ENCODE results near the gene TMEM222. TPM values are rescaled to one million over a fixed set of nuclear protein-coding genes. Genes with fewer than 3 reads are reported as not detected.
"Not testable (repeated sequence)": the region's sequence is repeated elsewhere in the genome, so short reads cannot be mapped to it uniquely, and the experiment has no call there.

TMEM222 gene
- total RNA-seq, 1 experiment from 2014 or later, result 30.6 TPM

GRCh38 chr1:27380224-27380623, 58.3 kb downstream of the TMEM222 start:
- DNase-seq (ENCODE audit: low spot score), result no peak

- DNase-seq (ENCODE audit: low spot score), result no peak
Measured at GRCh38 chr1:27380766-27381733, 59.1 kb downstream of the TMEM222 start.

- no peak for DNase-seq (ENCODE audit: low spot score)
Measured at GRCh38 chr1:27381969-27382762, 60.2 kb downstream of the TMEM222 start.

DNA sequence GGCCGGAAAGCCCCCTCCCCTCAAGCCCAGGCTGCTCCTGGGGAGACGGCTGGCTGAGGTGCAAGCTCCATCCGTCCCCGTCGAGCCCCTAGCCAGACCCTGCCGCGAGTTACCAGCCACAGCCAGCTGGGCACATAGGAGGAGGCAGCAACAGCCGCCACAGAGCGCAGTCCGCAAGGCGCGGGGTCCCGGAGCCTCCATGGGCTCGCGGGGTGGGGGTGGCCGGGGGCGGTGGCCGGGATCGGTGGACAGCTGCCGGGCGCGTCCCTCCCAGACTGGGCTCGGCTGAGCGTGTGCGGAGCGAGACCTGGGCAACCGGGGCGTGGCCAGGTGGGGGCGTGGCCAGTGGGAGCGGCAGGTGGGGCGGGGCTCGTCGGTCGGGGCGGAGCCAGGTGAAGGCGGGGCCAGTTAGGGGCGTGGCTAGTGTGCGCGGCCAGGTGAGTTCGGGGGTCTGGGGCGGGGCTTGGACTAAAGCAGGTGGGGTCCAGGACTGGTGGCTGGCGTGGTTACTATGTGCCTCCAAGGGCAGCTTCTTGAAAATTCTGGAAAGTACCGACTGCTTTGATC, 61.2 kb downstream of the TMEM222 start, which contains the start of gene CD164L2:
CD164L2 (minus strand) TSS at position 295 of the 567 bp plus-strand sequence; CDS start at position 201, 94 bp downstream.
- no peak for DNase-seq (ENCODE audit: low spot score)

- DNase-seq (ENCODE audit: low spot score), result no peak
Measured at GRCh38 chr1:27383661-27384060, 61.7 kb downstream of the TMEM222 start.

DNA sequence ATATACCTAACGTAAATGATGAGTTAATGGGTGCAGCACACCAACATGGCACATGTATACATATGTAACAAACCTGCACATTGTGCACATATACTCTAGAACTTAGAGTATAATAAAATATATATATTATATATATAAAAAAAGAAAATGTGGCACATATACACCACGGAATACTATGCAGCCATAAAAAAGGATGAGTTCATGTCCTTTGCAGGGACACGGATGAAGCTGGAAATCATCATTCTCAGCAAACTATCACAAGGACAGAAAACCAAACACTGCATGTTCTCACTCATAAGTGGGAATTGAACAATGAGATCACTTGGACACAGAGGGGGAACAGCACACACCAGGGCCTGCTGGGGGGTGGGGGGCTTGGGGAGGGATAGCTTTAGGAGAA, 62.8 kb downstream of the TMEM222 start:
- DNase-seq (ENCODE audit: low spot score), result not testable (repeated sequence)

Other genes starting within 250 kb of the TMEM222 start
- gene SLC9A1, start 167.0 kb upstream of the TMEM222 start, total RNA-seq (2014; rRNA removed; shearing (Covaris generic)), result 2.3 and 5.2 TPM in 2 replicates
- 7.6 and 8.8 TPM in 2 replicates for gene WDTC1, start 87.5 kb upstream of the TMEM222 start, total RNA-seq (2014; rRNA removed; shearing (Covaris generic))
- 1.8 and 3.5 TPM in 2 replicates for gene SYTL1, start 19.9 kb downstream of the TMEM222 start, total RNA-seq (2014; rRNA removed; shearing (Covaris generic))
- gene MAP3K6, start 44.8 kb downstream of the TMEM222 start, total RNA-seq (2014; rRNA removed; shearing (Covaris generic)), result 7.1 and 13.2 TPM in 2 replicates
- not detected in 2 replicates for gene FCN3, start 52.7 kb downstream of the TMEM222 start, total RNA-seq (2014; rRNA removed; shearing (Covaris generic))
- not detected in 2 replicates for gene CD164L2, start 61.2 kb downstream of the TMEM222 start, total RNA-seq (2014; rRNA removed; shearing (Covaris generic))
- 0.05 and 0.50 TPM in 2 replicates for gene GPR3, start 70.5 kb downstream of the TMEM222 start, total RNA-seq (2014; rRNA removed; shearing (Covaris generic))
- gene WASF2, start 168.0 kb downstream of the TMEM222 start, total RNA-seq (2014; rRNA removed; shearing (Covaris generic)), result 7.5 and 9.1 TPM in 2 replicates

Data from A172 (cell line).